ENCODE results near the gene PDZD2.

The PDZD2 gene

DNA sequence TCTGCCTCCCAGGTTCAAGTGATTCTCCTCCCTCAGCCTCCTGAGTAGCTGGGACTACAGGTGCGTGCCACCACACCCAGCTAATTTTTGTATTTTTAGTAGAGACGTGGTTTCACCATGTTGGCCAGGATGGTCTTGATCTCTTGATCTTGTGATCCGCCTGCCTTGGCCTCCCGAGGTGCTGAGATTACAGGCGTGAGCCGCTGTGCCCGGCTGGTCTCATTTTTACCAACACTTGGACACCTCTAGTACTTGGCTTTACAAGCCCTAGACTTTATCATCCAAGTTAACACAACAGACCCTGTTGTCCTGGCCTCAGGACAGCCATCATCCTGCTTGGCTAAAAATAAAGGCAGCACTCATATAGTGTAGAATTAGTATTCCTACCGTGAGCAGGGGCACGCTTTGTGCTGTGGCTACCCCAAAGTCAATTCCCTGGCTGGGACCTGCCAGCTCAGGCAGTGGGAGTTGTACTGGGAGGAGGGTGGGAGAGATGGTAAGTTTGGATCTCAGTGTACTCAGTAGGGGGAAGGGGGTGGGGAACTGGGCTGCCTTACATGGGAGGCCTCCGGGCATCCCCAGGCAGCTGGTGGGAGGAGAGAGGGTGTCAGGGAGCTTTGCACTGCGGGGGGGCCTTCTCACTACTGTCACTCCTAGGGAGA, 6.6 kb downstream of the PDZD2 start:
- DNase-seq (ENCODE audit: low read depth), result no peak
- TF ChIP-seq, protein P1, sequence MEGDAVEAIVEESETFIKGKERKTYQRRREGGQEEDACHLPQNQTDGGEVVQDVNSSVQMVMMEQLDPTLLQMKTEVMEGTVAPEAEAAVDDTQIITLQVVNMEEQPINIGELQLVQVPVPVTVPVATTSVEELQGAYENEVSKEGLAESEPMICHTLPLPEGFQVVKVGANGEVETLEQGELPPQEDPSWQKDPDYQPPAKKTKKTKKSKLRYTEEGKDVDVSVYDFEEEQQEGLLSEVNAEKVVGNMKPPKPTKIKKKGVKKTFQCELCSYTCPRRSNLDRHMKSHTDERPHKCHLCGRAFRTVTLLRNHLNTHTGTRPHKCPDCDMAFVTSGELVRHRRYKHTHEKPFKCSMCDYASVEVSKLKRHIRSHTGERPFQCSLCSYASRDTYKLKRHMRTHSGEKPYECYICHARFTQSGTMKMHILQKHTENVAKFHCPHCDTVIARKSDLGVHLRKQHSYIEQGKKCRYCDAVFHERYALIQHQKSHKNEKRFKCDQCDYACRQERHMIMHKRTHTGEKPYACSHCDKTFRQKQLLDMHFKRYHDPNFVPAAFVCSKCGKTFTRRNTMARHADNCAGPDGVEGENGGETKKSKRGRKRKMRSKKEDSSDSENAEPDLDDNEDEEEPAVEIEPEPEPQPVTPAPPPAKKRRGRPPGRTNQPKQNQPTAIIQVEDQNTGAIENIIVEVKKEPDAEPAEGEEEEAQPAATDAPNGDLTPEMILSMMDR (IDR thresholded peaks at IDR 0.05; ENCODE audit: insufficient read depth, low read depth, low read length, missing control alignments), result no peak
- H3K4me3 ChIP-seq (ENCODE audit: low read length), result no peak overlapping the region

DNA sequence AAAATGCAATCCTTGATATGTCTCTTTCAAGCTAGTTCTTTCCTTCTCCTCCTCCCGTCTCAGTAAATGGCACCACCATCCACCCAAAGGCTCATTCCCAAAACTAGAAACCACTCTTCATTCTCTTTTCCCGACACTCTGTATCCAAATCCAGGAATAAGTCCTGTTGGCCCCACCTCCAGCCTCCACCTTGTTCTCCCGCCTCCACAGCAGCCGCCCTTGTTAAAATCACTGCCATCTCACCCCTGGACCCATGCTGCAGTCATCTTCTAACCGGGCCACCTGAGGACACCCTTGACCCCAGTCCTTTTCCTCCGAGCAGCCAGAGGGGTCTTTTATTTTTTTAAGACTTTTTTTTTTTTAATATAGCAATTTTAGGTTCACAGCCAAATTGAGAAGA, 9.4 kb downstream of the PDZD2 start:
- TF ChIP-seq, protein P1 (IDR thresholded peaks at IDR 0.05; ENCODE audit: insufficient read depth, low read depth, low read length, missing control alignments), result no peak
- no peak for DNase-seq (ENCODE audit: low read depth)
- H3K4me3 ChIP-seq (ENCODE audit: low read length), result no peak overlapping the region

DNA sequence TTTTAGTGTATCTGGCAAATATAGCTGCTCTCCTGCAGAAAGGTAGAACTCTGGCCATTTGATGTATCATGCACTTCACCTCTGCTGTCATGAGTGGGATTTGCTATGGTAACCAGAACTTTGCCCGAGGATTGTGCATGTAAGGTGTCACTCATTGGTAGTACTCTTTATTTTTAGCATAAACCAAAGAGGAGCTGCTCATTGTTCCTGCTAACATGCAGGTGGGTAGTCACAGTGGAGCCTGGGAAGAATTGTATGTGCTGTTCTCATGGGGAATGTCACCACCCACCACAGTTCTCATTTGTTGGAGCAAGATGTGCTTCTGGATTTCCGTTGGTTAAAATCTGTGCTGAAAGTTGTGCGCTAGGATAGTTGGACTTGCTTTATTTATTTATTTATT, 12.3 kb downstream of the PDZD2 start:
- no peak for DNase-seq (ENCODE audit: low read depth)
- TF ChIP-seq, protein P1 (IDR thresholded peaks at IDR 0.05; ENCODE audit: insufficient read depth, low read depth, low read length, missing control alignments), result no peak
- no peak overlapping the region for H3K4me3 ChIP-seq (ENCODE audit: low read length)

DNA sequence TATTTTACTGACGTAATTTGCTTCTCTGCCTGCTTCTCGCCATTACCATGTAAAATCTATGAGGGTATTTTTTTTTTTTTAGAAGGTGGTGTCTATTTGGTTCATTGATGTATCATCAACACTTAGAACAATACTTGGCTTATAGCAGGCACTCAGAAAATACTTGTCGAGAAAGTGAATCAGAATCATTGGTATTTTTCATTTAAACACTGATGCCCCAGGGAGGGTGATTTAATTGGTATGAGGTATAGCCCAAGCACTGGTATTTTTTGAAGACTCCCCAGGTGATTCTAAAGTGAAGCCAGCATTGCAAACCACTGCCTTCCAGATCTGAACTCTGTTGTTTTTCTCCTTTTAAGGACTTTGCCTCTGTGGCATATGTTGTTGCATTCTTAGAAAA, 16.6 kb downstream of the PDZD2 start:
- TF ChIP-seq, protein P1 (IDR thresholded peaks at IDR 0.05; ENCODE audit: insufficient read depth, low read depth, low read length, missing control alignments), result no peak
- H3K4me3 ChIP-seq (ENCODE audit: low read length), result no peak overlapping the region
- no peak for DNase-seq (ENCODE audit: low read depth)

DNA sequence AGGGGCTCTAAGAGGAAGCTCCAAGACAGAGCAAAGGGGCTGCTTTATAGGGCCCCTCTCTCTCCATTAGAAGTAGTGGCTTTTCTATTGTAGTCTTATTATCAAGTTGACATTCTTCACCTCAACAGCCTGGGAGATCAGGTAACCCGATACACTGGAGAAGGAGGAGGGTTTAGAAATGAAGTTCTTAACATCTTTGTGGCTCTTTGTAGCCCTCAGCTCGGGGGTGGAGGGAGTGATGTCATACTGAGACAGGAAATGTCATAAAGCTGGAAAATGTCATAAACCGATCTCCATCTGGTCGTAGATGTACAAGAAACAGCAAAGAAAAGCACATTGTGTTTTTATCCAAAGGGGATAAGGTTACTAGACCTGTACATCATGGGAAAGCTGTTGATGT, 17.9 kb downstream of the PDZD2 start:
- TF ChIP-seq, protein P1 (IDR thresholded peaks at IDR 0.05; ENCODE audit: insufficient read depth, low read depth, low read length, missing control alignments), result no peak
- H3K4me3 ChIP-seq (ENCODE audit: low read length), result no peak overlapping the region
- no peak for DNase-seq (ENCODE audit: low read depth)

DNA sequence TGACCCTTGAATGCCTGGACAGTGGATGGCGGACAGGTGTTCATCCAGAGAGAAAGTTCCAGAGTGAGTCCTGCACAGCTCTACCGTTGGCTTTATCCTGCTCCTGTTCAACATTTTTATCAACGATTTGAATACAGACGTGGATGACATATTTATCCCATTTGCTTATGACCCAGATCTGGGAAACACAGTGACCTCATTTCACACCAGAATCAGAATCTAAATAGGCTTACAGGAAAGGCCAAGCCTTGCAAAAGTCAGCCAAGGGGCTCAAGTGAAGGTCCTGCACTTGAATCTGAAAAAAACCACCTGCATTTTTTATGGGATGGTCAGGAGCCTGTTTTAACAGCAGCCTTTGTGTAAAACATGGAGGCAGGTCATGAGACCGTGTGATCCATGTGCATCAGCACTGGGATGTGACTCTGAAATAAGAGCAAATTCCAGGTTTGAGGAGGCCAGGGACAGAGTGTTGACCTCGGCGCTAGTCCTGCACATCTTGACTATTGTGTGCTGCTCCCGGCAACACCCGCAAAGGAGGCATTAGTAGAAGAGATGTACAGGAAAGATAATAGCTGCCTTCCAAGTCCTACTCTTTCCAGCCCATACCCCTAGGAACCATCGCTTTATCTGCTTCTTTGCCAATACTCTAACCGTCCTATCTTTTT, 18.5 kb downstream of the PDZD2 start:
- TF ChIP-seq, protein P1 (IDR thresholded peaks at IDR 0.05; ENCODE audit: insufficient read depth, low read depth, low read length, missing control alignments), result no peak
- no peak overlapping the region for H3K4me3 ChIP-seq (ENCODE audit: low read length)
- DNase-seq (ENCODE audit: low read depth), result no peak

DNA sequence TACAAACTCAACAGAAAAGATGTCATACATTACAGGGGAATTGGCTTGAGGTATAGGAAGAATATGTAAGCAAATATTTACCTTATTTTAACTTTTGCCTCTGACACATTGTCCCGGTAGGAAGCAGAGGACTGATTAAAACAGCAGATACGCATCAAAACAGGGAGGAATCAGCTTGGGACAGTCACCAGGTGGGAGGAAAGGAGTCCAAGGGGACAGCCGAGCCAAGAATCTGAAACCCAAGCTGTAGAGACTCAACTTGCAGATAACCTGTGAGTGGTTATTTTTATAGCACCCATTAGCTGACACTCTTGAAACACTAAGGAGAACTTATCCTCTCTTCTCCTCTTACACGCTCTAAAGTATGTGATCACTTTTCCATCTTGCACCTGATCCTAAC, 22.3 kb downstream of the PDZD2 start:
- no peak for DNase-seq (ENCODE audit: low read depth)
- TF ChIP-seq, protein P1 (IDR thresholded peaks at IDR 0.05; ENCODE audit: insufficient read depth, low read depth, low read length, missing control alignments), result no peak
- H3K4me3 ChIP-seq (ENCODE audit: low read length), result no peak overlapping the region

Data from epithelial cell of esophagus (primary cell).